MM.1S (cell line): ENCODE measurements around the gene PLCH2.
"Not testable (repeated sequence)": the region's sequence is repeated elsewhere in the genome, so short reads cannot be mapped to it uniquely, and the experiment has no call there.

ENCODE experiments used
- DNase-seq: peaks from one replicate; pipeline ENCODE4 v3.0.0-alpha.2; 2015
- H2AFZ ChIP-seq: fragments of 300-600 bp; sonication (generic); 2 replicates; pipeline ENCODE4 v1.6.0; 2016; ENCODE audit warnings: antibody characterized with exemption, low read length
- H3F3A ChIP-seq: fragments of 300-600 bp; sonication (generic); 2 replicates; pipeline ENCODE4 v1.6.1; 2016; ENCODE audit warnings: mild to moderate bottlenecking, antibody characterized with exemption, low read length, moderate library complexity, mixed read lengths; ENCODE audit not compliant: insufficient read depth
- H3K27ac ChIP-seq: fragments of 300-600 bp; sonication (generic); 2 replicates; pipeline ENCODE4 v1.5.1; 2016; ENCODE audit warnings: mild to moderate bottlenecking, low read length
- H3K27me3 ChIP-seq: fragments of 300-600 bp; sonication (generic); replicated peaks from 2 replicates; pipeline ENCODE4 v1.6.0; 2016; ENCODE audit warnings: low read length; ENCODE audit not compliant: insufficient read depth
- H3K36me3 ChIP-seq: fragments of 300-600 bp; sonication (generic); replicated peaks from 2 replicates; pipeline ENCODE4 v1.6.1; 2016; ENCODE audit warnings: mild to moderate bottlenecking, low read length, mixed read lengths; ENCODE audit not compliant: insufficient read depth
- H3K4me1 ChIP-seq: fragments of 300-600 bp; sonication (generic); 2 replicates; pipeline ENCODE4 v1.6.1; 2016; ENCODE audit warnings: low read length, mixed read lengths
- H3K4me2 ChIP-seq: fragments of 300-600 bp; sonication (generic); 2 replicates; pipeline ENCODE4 v1.6.0; 2016; ENCODE audit warnings: low read depth, low read length
- H3K4me3 ChIP-seq: fragments of 300-600 bp; sonication (generic); 2 replicates; pipeline ENCODE4 v1.5.1; 2016; ENCODE audit warnings: low read length, mixed read lengths
- H3K79me2 ChIP-seq: fragments of 300-600 bp; sonication (generic); 2 replicates; pipeline ENCODE4 v1.6.1; 2016; ENCODE audit warnings: mixed run types, low read length, mixed read lengths
- H3K9ac ChIP-seq: fragments of 300-600 bp; sonication (generic); 2 replicates; pipeline ENCODE4 v1.6.1; 2016; ENCODE audit warnings: low read length, mixed read lengths
- H3K9me2 ChIP-seq: fragments of 300-600 bp; sonication (generic); replicated peaks from 2 replicates; pipeline ENCODE4 v1.6.1; 2016; ENCODE audit warnings: mild to moderate bottlenecking, low read length, mixed read lengths; ENCODE audit not compliant: insufficient read depth
- H3K9me3 ChIP-seq: fragments of 300-600 bp; sonication (generic); replicated peaks from 2 replicates; pipeline ENCODE4 v1.6.1; 2016; ENCODE audit warnings: mild to moderate bottlenecking, low read length, mixed read lengths; ENCODE audit not compliant: insufficient read depth
- H4K20me1 ChIP-seq: fragments of 300-600 bp; sonication (generic); 2 replicates; pipeline ENCODE4 v1.6.1; 2016; ENCODE audit warnings: mild to moderate bottlenecking, low read length, moderate library complexity, mixed read lengths; ENCODE audit not compliant: insufficient read depth
- EZH2 ChIP-seq: fragments of 300-600 bp; sonication (generic); optimal IDR thresholded peaks from 2 replicates; pipeline ENCODE3; 2017; ENCODE audit warnings: low read depth, mild to moderate bottlenecking, antibody characterized with exemption, low read length, mixed read lengths
- EZH2phosphoT487 ChIP-seq: fragments of 300-600 bp; sonication (generic); IDR thresholded peaks from 2 replicates; pipeline ENCODE4 v1.6.1; 2018; ENCODE audit warnings: antibody characterized with exemption, low read length
- TF ChIP-seq, protein P1 (sequence below): fragments of 300-600 bp; sonication (generic); IDR thresholded peaks from 2 replicates; pipeline ENCODE4 v1.5.1; 2016; ENCODE audit warnings: antibody characterized with exemption, low read length, mixed read lengths

The PLCH2 gene

GRCh38 chr1:2458687-2459086, 17.4 kb upstream of the PLCH2 start:
- Histone ChIP-seq H3K27ac (no peak overlapping the region), H3K27me3 (peaks cover 86% of the 10 kb centered on the region), H3K36me3 (no peaks in the 10 kb centered on the region), H3K9me3 (no peaks in the 10 kb centered on the region), H3K4me1 (no peaks in the 10 kb centered on the region), H3K4me2 (no peak overlapping the region), H3K9me2 (no peaks in the 10 kb centered on the region), H2AFZ (no peak overlapping the region), H3K4me3 (no peak overlapping the region), H4K20me1 (no peaks in the 10 kb centered on the region), H3F3A (no peaks in the 10 kb centered on the region), H3K79me2 (no peaks in the 10 kb centered on the region), H3K9ac (no peak overlapping the region)
- TF ChIP-seq EZH2phosphoT487 (no peak), EZH2 (no peak)
- TF ChIP-seq, protein P1, sequence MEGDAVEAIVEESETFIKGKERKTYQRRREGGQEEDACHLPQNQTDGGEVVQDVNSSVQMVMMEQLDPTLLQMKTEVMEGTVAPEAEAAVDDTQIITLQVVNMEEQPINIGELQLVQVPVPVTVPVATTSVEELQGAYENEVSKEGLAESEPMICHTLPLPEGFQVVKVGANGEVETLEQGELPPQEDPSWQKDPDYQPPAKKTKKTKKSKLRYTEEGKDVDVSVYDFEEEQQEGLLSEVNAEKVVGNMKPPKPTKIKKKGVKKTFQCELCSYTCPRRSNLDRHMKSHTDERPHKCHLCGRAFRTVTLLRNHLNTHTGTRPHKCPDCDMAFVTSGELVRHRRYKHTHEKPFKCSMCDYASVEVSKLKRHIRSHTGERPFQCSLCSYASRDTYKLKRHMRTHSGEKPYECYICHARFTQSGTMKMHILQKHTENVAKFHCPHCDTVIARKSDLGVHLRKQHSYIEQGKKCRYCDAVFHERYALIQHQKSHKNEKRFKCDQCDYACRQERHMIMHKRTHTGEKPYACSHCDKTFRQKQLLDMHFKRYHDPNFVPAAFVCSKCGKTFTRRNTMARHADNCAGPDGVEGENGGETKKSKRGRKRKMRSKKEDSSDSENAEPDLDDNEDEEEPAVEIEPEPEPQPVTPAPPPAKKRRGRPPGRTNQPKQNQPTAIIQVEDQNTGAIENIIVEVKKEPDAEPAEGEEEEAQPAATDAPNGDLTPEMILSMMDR = no peak
- no peak for DNase-seq

DNA sequence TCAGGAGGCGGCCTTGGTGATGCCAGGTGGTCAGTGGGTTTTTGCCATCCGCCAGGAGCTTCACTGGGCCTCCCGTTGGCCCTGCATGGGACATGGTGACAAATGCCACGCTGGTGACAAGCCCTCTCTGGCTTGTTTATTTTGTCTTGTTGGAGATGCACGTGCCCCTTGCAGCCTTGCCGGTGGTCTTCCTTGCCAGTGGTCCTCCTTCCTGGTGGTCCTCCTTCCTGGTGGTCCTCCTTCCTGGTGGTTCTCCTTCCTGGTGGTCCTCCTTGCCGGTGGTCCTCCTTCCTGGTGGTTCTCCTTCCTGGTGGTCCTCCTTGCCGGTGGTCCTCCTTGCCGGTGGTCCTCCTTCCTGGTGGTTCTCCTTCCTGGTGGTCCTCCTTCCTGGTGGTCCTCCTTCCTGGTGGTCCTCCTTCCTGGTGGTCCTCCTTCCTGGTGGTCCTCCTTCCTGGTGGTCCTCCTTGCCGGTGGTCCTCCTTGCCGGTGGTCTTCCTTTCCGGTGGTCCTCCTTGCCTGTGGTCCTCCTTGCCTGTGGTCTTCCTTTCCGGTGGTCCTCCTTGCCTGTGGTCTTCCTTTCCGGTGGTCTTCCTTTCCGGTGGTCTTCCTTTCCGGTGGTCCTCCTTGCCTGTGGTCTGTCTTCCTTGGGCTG, 16.9 kb upstream of the PLCH2 start:
- H3K4me2 ChIP-seq, DNase-seq, H2AFZ ChIP-seq, H3K9me2 ChIP-seq, H4K20me1 ChIP-seq, H3K4me3 ChIP-seq, H3K36me3 ChIP-seq, H3K9ac ChIP-seq, H3K79me2 ChIP-seq, H3K9me3 ChIP-seq, H3K27ac ChIP-seq, H3F3A ChIP-seq, H3K4me1 ChIP-seq: not testable (repeated sequence)
- peaks cover 86% of the 10 kb centered on the region for H3K27me3 ChIP-seq

- no peak overlapping the region for H3K4me2 ChIP-seq
- peaks cover 86% of the 10 kb centered on the region for H3K27me3 ChIP-seq
- H3K36me3 ChIP-seq = no peaks in the 10 kb centered on the region
- no peaks in the 10 kb centered on the region for H3F3A ChIP-seq
- no peaks in the 10 kb centered on the region for H3K9me2 ChIP-seq
- H3K27ac ChIP-seq = no peak overlapping the region
- H3K79me2 ChIP-seq = no peaks in the 10 kb centered on the region
- no peak overlapping the region for H3K9ac ChIP-seq
- no peaks in the 10 kb centered on the region for H3K9me3 ChIP-seq
- no peak overlapping the region for H3K4me3 ChIP-seq
- no peak for DNase-seq
- TF ChIP-seq, protein P1 = no peak
- TF ChIP-seq EZH2phosphoT487 = no peak
- no peak for TF ChIP-seq EZH2
- H2AFZ ChIP-seq = no peak overlapping the region
- H4K20me1 ChIP-seq = no peaks in the 10 kb centered on the region
- no peaks in the 10 kb centered on the region for H3K4me1 ChIP-seq
These were observed 16.3 kb upstream of the PLCH2 start for GRCh38 chr1:2459757-2460156.

GRCh38 chr1:2460203-2460602, 15.9 kb upstream of the PLCH2 start:
- DNase-seq = no peak
- H3K36me3 ChIP-seq = no peaks in the 10 kb centered on the region
- no peaks in the 10 kb centered on the region for H4K20me1 ChIP-seq
- no peak overlapping the region for H3K9ac ChIP-seq
- TF ChIP-seq, protein P1 = no peak
- TF ChIP-seq EZH2phosphoT487 = no peak
- TF ChIP-seq EZH2 = no peak
- no peak overlapping the region for H3K27ac ChIP-seq
- H3K79me2 ChIP-seq = no peaks in the 10 kb centered on the region
- H3K4me1 ChIP-seq = no peaks in the 10 kb centered on the region
- no peak overlapping the region for H2AFZ ChIP-seq
- H3K9me2 ChIP-seq = no peaks in the 10 kb centered on the region
- H3K9me3 ChIP-seq = no peaks in the 10 kb centered on the region
- no peak overlapping the region for H3K4me3 ChIP-seq
- peaks cover 86% of the 10 kb centered on the region for H3K27me3 ChIP-seq
- no peaks in the 10 kb centered on the region for H3F3A ChIP-seq
- no peak overlapping the region for H3K4me2 ChIP-seq
